Tibial artery (tissue), 4 donors: ENCODE data around the gene FAM50B.

Experiments used
- DNase-seq, 2 donors: peaks; one replicate each; pipeline ENCODE4 v3.0.0-alpha.2; 2019
- H3K27ac ChIP-seq, 2 donors: fragments of 200-600 bp; sonication (generic) in 1 of 2; 1 replicate in 1 of 2; 2 replicates in 1 of 2; pipeline ENCODE4 v1.5.1; 2018 to 2019; ENCODE audit warnings: mild to moderate bottlenecking in 1 of 2
- H3K27me3 ChIP-seq, 2 donors: fragments of 200-600 bp; sonication (generic) in 1 of 2; one replicate each; pipeline versions ENCODE4 v1.5.1 to v1.6.0; 2016 to 2019
- H3K36me3 ChIP-seq, 3 donors: fragments of 200-600 bp; sonication (generic) in 2 of 3; one replicate each; pipeline ENCODE4 v1.5.1; 2016 to 2019; ENCODE audit warnings: mild to moderate bottlenecking in 2 of 3
- H3K4me1 ChIP-seq, 4 donors: fragments of 200-600 bp; sonication (generic) in 2 of 4; 1 replicate in 3 of 4; 2 replicates in 1 of 4; pipeline ENCODE4 v1.5.1; 2016 to 2019
- H3K4me3 ChIP-seq, 2 donors: fragments of 200-600 bp; sonication (generic) in 1 of 2; 1 replicate in 1 of 2; 2 replicates in 1 of 2; pipeline ENCODE4 v1.5.1; 2018 to 2019; ENCODE audit warnings: mild to moderate bottlenecking in 2 of 2
- H3K9me3 ChIP-seq, 3 donors: fragments of 200-600 bp; sonication (generic) in 1 of 3; one replicate each; pipeline ENCODE4 v1.5.1; 2016 to 2019
- CTCF ChIP-seq, 2 experiments: fragments of 200-600 bp in 1 of 2; fragments of 450-650 bp in 1 of 2; IDR thresholded peaks; one replicate each; pipeline ENCODE4 v1.5.1; 2017 to 2019; ENCODE audit warnings: antibody characterized with exemption in 2 of 2, mild to moderate bottlenecking in 1 of 2, moderate library complexity in 1 of 2
- intact Hi-C: fragments of 100-400 bp; cut with DNase I; formaldehyde crosslinking; loops from one replicate; pipeline ENCODE4 v1.15.0; 2023; ENCODE audit warnings: low total_unique reads

Gene FAM50B

GRCh38 chr6:3809515-3809891 lies 39.7 kb upstream of the FAM50B start:
- Histone ChIP-seq H3K4me3 (no peak overlapping the region), H3K36me3 (no peaks in the 10 kb centered on the region), H3K27me3 (no peaks in the 10 kb centered on the region), H3K4me1 (peaks cover 0 to 92% (median 46%) of the 10 kb centered on the region in 4 donors), H3K27ac (peak overlapping the region; percentile 77 to 81), H3K9me3 (no peaks in the 10 kb centered on the region)
- TF ChIP-seq CTCF (IDR thresholded peaks at IDR 0.05), result no peak
- DNase-seq, result peak in 1 of 2 donors; percentile 35
- intact Hi-C loops, result loop anchor here (5.0 kb wide), 1 partner anchor 57 kb away; the partner anchor contains the start of gene PXDC1

GRCh38 chr6:3809982-3810381 lies 39.2 kb upstream of the FAM50B start:
- Histone ChIP-seq H3K36me3 (no peaks in the 10 kb centered on the region), H3K27ac (peak overlapping the region; percentile 77 to 81), H3K4me3 (no peak overlapping the region), H3K27me3 (no peaks in the 10 kb centered on the region), H3K9me3 (no peaks in the 10 kb centered on the region), H3K4me1 (peaks cover 0 to 90% (median 46%) of the 10 kb centered on the region in 4 donors)
- DNase-seq, result no peak
- intact Hi-C loops, result loop anchor here (5.0 kb wide), 1 partner anchor 58 kb away; the partner anchor contains the start of gene PXDC1
- no peak for TF ChIP-seq CTCF (IDR thresholded peaks at IDR 0.05)

GRCh38 chr6:3811191-3811590 lies 38.0 kb upstream of the FAM50B start:
- intact Hi-C loops, result no loop called here
- H3K36me3 ChIP-seq, result no peaks in the 10 kb centered on the region
- no peak for DNase-seq
- H3K27me3 ChIP-seq, result no peaks in the 10 kb centered on the region
- H3K4me3 ChIP-seq, result no peak overlapping the region
- peaks cover 0 to 81% (median 41%) of the 10 kb centered on the region in 4 donors for H3K4me1 ChIP-seq
- no peaks in the 10 kb centered on the region for H3K9me3 ChIP-seq
- TF ChIP-seq CTCF (IDR thresholded peaks at IDR 0.05), result no peak
- peak overlapping the region in 1 of 2 donors; percentile 81 for H3K27ac ChIP-seq

GRCh38 chr6:3812596-3812995 lies 36.6 kb upstream of the FAM50B start:
- intact Hi-C loops, result no loop called here
- no peaks in the 10 kb centered on the region for H3K9me3 ChIP-seq
- H3K4me3 ChIP-seq, result no peak overlapping the region

GRCh38 chr6:3813150-3813780 lies 35.9 kb upstream of the FAM50B start:
- H3K36me3 ChIP-seq, result no peaks in the 10 kb centered on the region
- no peak for TF ChIP-seq CTCF (IDR thresholded peaks at IDR 0.05)
- no peak overlapping the region for H3K4me3 ChIP-seq
- H3K27me3 ChIP-seq, result no peaks in the 10 kb centered on the region
- H3K9me3 ChIP-seq, result no peaks in the 10 kb centered on the region
- no peak overlapping the region for H3K27ac ChIP-seq
- H3K4me1 ChIP-seq, result peaks cover 0 to 60% (median 32%) of the 10 kb centered on the region in 4 donors
- intact Hi-C loops, result no loop called here
- peak; percentile 63 to 85 for DNase-seq

More at GRCh38 chr6:3812596-3812995, 36.6 kb upstream of the FAM50B start:
- H3K27me3 ChIP-seq, result no peaks in the 10 kb centered on the region
- no peak for TF ChIP-seq CTCF (IDR thresholded peaks at IDR 0.05)
- H3K27ac ChIP-seq, result no peak overlapping the region
- H3K36me3 ChIP-seq, result no peaks in the 10 kb centered on the region
- no peak for DNase-seq
- H3K4me1 ChIP-seq, result peaks cover 0 to 67% (median 36%) of the 10 kb centered on the region in 4 donors
